Loucy (cell line): Measurements from ENCODE around the gene DLG2.

Source experiments
- H2AFZ ChIP-seq: fragments of 200-600 bp; sonication (generic); 2 replicates; pipeline ENCODE4 v1.6.0; 2016; ENCODE audit warnings: antibody characterized with exemption, mild to moderate bottlenecking, low read length, moderate library complexity
- H3F3A ChIP-seq: fragments of 200-600 bp; 2 replicates; pipeline ENCODE4 v1.6.0; 2016; ENCODE audit warnings: antibody characterized with exemption, low read depth, mild to moderate bottlenecking
- H3K27me3 ChIP-seq: fragments of 200-600 bp; sonication (generic); 2 replicates; pipeline ENCODE4 v1.6.1; 2014; ENCODE audit warnings: low read length, mild to moderate bottlenecking; ENCODE audit not compliant: insufficient read depth, poor library complexity, severe bottlenecking
- H3K36me3 ChIP-seq: fragments of 200-600 bp; sonication (generic); 2 replicates; pipeline ENCODE4 v1.6.1; 2016; ENCODE audit warnings: low read length; ENCODE audit not compliant: insufficient read depth
- H3K4me1 ChIP-seq: fragments of 200-600 bp; sonication (generic); 2 replicates; pipeline ENCODE4 v1.5.1; 2014; ENCODE audit warnings: low read length, mild to moderate bottlenecking; ENCODE audit not compliant: insufficient read depth, poor library complexity, severe bottlenecking
- H3K4me2 ChIP-seq: fragments of 200-600 bp; sonication (generic); 2 replicates; pipeline ENCODE4 v1.6.0; 2014; ENCODE audit warnings: antibody characterized with exemption, low read length, low read depth, mild to moderate bottlenecking; ENCODE audit not compliant: poor library complexity, severe bottlenecking
- H3K4me3 ChIP-seq: fragments of 200-600 bp; sonication (generic); 2 replicates; pipeline ENCODE4 v1.5.1; 2014; ENCODE audit warnings: low read length, mild to moderate bottlenecking, mixed read lengths; ENCODE audit not compliant: poor library complexity, severe bottlenecking
- H3K79me2 ChIP-seq: fragments of 200-600 bp; sonication (generic); 2 replicates; pipeline ENCODE4 v1.6.1; 2014; ENCODE audit warnings: low read length; ENCODE audit not compliant: insufficient read depth
- H3K9ac ChIP-seq: fragments of 200-600 bp; sonication (generic); 2 replicates; pipeline ENCODE4 v1.6.0; 2014; ENCODE audit warnings: mild to moderate bottlenecking, low read depth, low read length, moderate library complexity; ENCODE audit not compliant: poor library complexity, severe bottlenecking
- H3K9me2 ChIP-seq: fragments of 200-600 bp; sonication (generic); replicated peaks from 2 replicates; pipeline ENCODE4 v1.6.1; 2016; ENCODE audit warnings: low read depth, low read length, mixed read lengths
- H3K9me3 ChIP-seq: fragments of 200-600 bp; sonication (generic); 2 replicates; pipeline ENCODE4 v1.6.1; 2014; ENCODE audit warnings: mild to moderate bottlenecking, antibody characterized with exemption, low read length, low read depth; ENCODE audit not compliant: insufficient read depth
- H4K20me1 ChIP-seq: fragments of 200-600 bp; sonication (generic); 2 replicates; pipeline ENCODE4 v1.6.0; 2014; ENCODE audit warnings: antibody characterized with exemption, low read length, mild to moderate bottlenecking; ENCODE audit not compliant: insufficient read depth, poor library complexity, severe bottlenecking
- CTCF ChIP-seq: fragments of 200-600 bp; sonication (generic); conservative IDR thresholded peaks from 2 replicates; pipeline ENCODE4 v1.5.1; 2014; ENCODE audit warnings: mild to moderate bottlenecking, antibody characterized with exemption, low read length
- EZH2phosphoT487 ChIP-seq: fragments of 200-600 bp; IDR thresholded peaks from 2 replicates; pipeline ENCODE4 v1.6.1; 2018; ENCODE audit warnings: antibody characterized with exemption, mild to moderate bottlenecking, moderate library complexity, borderline replicate concordance

DLG2 gene

GRCh38 chr11:84536456-84536855, 1090.7 kb downstream of the DLG2 start:
- Histone ChIP-seq H3K4me1 (no peaks in the 10 kb centered on the region), H3K79me2 (no peaks in the 10 kb centered on the region), H3K9me2 (no peaks in the 10 kb centered on the region), H3K9me3 (no peaks in the 10 kb centered on the region), H3K4me3 (no peak overlapping the region), H3K36me3 (no peaks in the 10 kb centered on the region), H2AFZ (no peak overlapping the region), H3K27me3 (no peaks in the 10 kb centered on the region), H3F3A (no peaks in the 10 kb centered on the region), H3K9ac (no peak overlapping the region), H3K4me2 (no peak overlapping the region), H4K20me1 (no peaks in the 10 kb centered on the region)
- TF ChIP-seq EZH2phosphoT487, result no peak
- no peak for TF ChIP-seq CTCF

DNA sequence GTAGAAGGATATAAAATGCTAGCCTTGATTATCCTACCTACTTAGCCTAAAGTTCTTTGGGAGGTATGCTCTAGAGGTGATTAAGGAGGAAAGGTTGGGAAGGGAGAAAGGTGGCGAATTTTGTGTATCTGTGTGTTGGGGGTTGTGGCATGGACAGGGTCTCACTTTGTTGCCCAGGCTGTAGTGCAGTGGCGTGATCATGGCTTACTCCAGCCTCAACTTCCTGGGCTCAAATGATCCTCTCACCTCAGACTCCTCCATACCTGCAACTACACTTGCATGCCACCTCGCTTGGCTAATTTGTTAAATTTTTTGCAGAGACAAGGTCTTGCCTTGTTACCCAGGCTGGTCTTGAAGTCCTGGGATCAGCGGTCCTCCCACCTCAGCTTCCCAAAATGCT, 1094.8 kb downstream of the DLG2 start:
- no peaks in the 10 kb centered on the region for H3K9me2 ChIP-seq
- no peak overlapping the region for H3K4me3 ChIP-seq
- no peak overlapping the region for H3K4me2 ChIP-seq
- no peak overlapping the region for H3K9ac ChIP-seq
- H3K4me1 ChIP-seq, result no peaks in the 10 kb centered on the region
- no peaks in the 10 kb centered on the region for H3K27me3 ChIP-seq
- no peak overlapping the region for H2AFZ ChIP-seq
- H3K9me3 ChIP-seq, result no peaks in the 10 kb centered on the region
- H3K36me3 ChIP-seq, result no peaks in the 10 kb centered on the region
- no peaks in the 10 kb centered on the region for H3K79me2 ChIP-seq
- H4K20me1 ChIP-seq, result no peaks in the 10 kb centered on the region
- no peaks in the 10 kb centered on the region for H3F3A ChIP-seq
- no peak for TF ChIP-seq EZH2phosphoT487
- no peak for TF ChIP-seq CTCF

GRCh38 chr11:84526250-84526649, 1100.9 kb downstream of the DLG2 start:
- Histone ChIP-seq H3K79me2 (no peaks in the 10 kb centered on the region), H2AFZ (no peak overlapping the region), H3K9me2 (no peaks in the 10 kb centered on the region), H4K20me1 (no peaks in the 10 kb centered on the region), H3K27me3 (no peaks in the 10 kb centered on the region), H3K9me3 (no peaks in the 10 kb centered on the region), H3K4me2 (no peak overlapping the region), H3K4me1 (no peaks in the 10 kb centered on the region), H3K9ac (no peak overlapping the region), H3K36me3 (no peaks in the 10 kb centered on the region), H3K4me3 (no peak overlapping the region), H3F3A (no peaks in the 10 kb centered on the region)
- TF ChIP-seq EZH2phosphoT487 (no peak), CTCF (peak; percentile 17; the same call in 1 of the 2 replicates)
